NCI-H524 (cell line): ENCODE data around the gene ATOH1.

Experiments
- DNase-seq, 2 experiments: peaks; one replicate each; lab custom pipeline; 2025; lab: John Stamatoyannopoulos, UW

ATOH1 gene

GRCh38 chr4:93828332-93828994 lies at the start of gene ATOH1:
Gene ATOH1, plus strand, starts transcription at chr4:93828753. Its CDS starts 174 bp downstream, at chr4:93828927.
- peak in 1 of 2 experiments; percentile 28 for DNase-seq

- no peak for DNase-seq
These were observed 49.3 kb upstream of the ATOH1 start for GRCh38 chr4:93779228-93779627.

DNA sequence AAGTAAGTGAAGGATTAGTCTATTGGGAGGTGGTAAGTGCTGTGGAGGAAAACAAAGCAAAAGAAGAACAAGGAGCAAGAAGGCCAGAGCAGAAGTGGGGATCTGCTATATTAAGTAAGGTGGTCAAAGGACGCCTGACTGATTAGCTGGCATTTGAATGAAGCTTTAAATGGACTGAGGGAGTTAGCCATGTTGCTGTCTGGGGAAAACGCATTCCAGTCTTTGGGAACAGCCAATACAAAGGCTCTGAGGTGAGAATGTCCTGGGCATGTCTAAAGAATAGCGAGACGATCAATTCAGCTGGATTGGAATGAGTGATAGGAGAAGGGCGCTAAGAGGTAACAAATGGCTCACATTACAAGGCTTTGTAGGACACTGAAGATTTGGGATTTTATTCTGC lies 48.5 kb upstream of the ATOH1 start:
- DNase-seq: no peak

- no peak for DNase-seq
These were observed 47.4 kb upstream of the ATOH1 start for GRCh38 chr4:93781198-93781597.

DNA sequence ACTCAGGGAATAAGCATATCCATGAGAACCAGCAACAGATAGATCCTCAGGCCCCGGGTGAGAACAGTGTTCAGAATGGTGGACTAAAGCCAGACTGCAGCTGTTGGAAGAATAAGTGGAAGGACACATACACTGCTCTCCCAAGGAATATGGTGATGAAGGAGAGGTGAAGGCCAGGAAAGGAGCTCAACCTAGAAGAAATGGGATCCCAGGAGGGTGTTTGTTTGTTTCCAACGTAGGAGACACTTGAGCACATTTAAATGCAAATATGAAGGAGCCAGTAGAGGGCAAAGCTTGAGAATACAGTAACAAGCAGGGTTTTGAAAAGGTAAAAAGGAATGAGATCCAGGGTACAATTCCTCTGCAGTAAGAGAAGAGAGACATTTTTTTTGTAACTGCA lies 42.4 kb upstream of the ATOH1 start:
- DNase-seq: no peak

- peak in 1 of 2 experiments; percentile 6 for DNase-seq
These were observed 39.8 kb upstream of the ATOH1 start for GRCh38 chr4:93788712-93789111.

DNA sequence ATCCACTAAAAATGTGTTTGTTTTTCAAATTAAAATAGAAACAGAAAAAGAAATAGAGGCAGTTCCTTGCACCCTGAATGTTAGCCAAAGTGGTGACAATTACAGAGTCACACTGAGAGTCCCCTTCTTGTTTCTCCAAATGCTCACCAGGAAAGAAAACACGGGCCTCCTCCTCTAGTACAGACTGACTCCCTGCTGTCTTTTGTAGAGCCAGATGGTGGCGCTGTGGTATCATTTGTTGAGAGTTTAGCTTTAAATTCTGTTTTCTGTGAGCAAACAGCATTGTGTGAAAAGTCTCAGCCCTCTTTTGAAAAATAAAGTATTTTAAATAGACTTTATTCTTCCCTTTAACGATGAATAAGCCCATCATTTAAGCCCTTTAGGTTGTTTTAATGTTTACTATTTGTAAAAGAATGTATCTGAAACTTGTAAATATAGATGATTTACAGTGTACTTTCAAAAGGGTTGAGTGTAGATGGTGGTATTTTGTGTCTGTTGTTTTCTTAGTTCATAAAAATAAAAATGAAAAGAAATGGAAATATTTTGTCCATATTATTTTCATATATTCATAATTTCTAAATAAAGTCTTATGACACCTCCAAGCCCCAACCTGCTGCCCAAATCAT lies 36.9 kb upstream of the ATOH1 start:
- DNase-seq: peak in 1 of 2 experiments; percentile 51

- DNase-seq: no peak
These were observed 26.5 kb upstream of the ATOH1 start for GRCh38 chr4:93802045-93802444.

DNA sequence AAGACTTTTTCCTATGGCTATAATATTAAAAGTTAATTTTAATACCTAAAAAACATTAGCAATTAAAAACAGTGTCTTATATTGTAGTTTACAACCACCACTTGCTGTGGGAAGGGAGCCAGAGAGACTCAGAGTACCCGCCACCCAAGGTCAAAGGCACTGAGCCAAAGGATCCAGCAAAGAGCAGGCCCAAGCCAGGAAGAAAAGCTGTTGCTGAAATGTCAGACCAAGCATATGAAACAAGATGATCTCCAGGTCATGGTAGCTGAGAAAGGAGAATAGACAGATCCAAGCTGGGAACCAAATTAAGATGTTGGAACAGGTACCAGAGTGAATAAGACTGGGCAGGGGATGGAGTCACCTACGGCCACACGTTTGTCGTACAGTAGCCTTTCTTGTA lies 18.8 kb upstream of the ATOH1 start:
- DNase-seq: no peak

- no peak for DNase-seq
These were observed 18.1 kb upstream of the ATOH1 start for GRCh38 chr4:93810340-93810992.

GRCh38 chr4:93813092-93813491 lies 15.5 kb upstream of the ATOH1 start:
- no peak for DNase-seq

DNA sequence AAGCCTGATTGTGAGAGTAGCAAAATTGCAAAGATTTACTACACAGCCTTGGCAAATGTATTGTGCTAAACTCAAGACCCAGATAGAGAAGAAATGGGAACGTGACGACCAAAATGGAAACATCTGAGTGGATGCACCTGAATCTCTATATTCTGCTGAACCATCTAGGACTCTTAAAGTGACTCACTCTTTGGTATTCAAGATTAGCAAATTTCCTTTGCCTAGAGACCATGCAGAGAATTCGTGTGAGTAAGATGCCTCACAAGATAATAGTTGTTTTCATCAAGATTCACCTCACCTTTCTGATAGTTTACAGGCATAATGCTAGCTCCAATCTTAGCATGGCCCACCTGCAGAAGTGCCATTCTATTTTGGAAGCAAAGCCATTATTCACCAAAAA lies 14.4 kb upstream of the ATOH1 start:
- DNase-seq: no peak

DNA sequence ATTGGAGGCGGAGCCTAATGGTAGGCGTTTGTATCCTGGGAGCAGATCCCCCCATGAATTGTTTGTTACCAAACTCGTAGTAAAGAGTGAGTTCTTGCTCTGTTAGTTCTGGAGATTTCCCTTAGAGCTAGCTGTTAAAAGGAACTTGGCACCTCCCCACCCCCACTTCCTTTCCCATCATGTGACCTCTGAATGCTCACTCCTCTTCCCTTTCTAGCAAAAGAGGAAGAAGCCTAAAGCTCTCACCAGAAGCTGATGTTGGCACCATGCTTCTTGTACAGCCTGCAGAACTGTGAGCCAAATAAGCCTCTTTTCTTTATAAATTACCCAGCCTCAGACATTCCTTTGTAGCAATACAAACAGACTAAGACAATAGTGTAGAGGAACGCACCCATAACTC lies 13.8 kb upstream of the ATOH1 start:
- DNase-seq: no peak

DNA sequence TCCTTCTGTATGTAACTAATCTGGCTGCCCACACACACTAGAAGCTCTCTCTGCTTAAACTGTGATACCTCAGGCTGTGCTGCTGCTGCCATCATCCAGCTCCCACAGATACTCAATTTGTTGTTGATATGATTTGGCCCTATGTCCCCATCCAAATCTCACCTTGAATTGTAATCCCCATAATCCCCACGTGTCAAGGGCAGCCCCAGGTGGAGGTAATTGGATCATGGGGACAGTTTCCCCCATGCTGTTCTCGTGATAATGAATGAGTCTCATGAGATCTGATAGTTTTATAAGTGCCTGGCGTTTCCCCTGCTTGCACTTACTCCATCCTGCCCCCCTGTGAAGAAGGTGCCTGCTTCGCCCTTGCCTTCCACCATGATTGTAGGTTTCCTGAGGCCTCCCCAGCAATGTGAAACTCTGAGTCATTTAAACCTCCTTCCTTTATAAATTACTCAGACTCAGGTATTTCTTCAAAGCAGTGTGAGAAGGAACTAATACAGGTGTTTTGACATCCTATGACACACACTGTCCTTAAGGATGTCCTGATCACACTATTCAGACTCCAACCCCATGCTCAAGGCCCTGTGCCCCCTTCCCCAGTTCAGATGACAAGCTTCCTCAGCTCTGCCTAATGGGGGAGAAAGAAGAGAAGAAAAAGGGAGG lies 2.9 kb upstream of the ATOH1 start:
- peak in 1 of 2 experiments; percentile 10 for DNase-seq

GRCh38 chr4:93827272-93827947 lies 1.1 kb upstream of the ATOH1 start:
- peak in 1 of 2 experiments; percentile 19 for DNase-seq

- DNase-seq: peak; percentile 18 to 42
These were observed 654 bp downstream of the ATOH1 start for GRCh38 chr4:93828995-93829819.

GRCh38 chr4:93829820-93830687 lies 1.5 kb downstream of the ATOH1 start:
- no peak for DNase-seq

GRCh38 chr4:93831716-93832496 lies 3.4 kb downstream of the ATOH1 start:
- DNase-seq: no peak

- DNase-seq: no peak
These were observed 5.9 kb downstream of the ATOH1 start for GRCh38 chr4:93834249-93835066.
